ENCODE results near the gene UPP1.
"Not testable (repeated sequence)": the region's sequence is repeated elsewhere in the genome, so short reads cannot be mapped to it uniquely, and the experiment has no call there.

UPP1 gene

GRCh38 chr7:48147078-48147591, 58.1 kb downstream of the UPP1 start:
- Histone ChIP-seq H3K27ac (no peak overlapping the region), H3K27me3 (ENCODE audit: insufficient read depth, low read depth, severe bottlenecking) (no peaks in the 10 kb centered on the region), H3K9me3 (ENCODE audit: severe bottlenecking) (no peaks in the 10 kb centered on the region), H3K36me3 (no peaks in the 10 kb centered on the region), H3K4me3 (ENCODE audit: low read depth, low read length) (no peak overlapping the region)
- TF ChIP-seq, protein P1, sequence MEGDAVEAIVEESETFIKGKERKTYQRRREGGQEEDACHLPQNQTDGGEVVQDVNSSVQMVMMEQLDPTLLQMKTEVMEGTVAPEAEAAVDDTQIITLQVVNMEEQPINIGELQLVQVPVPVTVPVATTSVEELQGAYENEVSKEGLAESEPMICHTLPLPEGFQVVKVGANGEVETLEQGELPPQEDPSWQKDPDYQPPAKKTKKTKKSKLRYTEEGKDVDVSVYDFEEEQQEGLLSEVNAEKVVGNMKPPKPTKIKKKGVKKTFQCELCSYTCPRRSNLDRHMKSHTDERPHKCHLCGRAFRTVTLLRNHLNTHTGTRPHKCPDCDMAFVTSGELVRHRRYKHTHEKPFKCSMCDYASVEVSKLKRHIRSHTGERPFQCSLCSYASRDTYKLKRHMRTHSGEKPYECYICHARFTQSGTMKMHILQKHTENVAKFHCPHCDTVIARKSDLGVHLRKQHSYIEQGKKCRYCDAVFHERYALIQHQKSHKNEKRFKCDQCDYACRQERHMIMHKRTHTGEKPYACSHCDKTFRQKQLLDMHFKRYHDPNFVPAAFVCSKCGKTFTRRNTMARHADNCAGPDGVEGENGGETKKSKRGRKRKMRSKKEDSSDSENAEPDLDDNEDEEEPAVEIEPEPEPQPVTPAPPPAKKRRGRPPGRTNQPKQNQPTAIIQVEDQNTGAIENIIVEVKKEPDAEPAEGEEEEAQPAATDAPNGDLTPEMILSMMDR (IDR thresholded peaks at IDR 0.05; ENCODE audit: low read depth, low read length) = no peak
- no peak for DNase-seq

GRCh38 chr7:48147690-48148089, 58.6 kb downstream of the UPP1 start:
- not testable (repeated sequence) for H3K4me3 ChIP-seq (ENCODE audit: low read depth, low read length); DNase-seq; H3K27ac ChIP-seq; H3K9me3 ChIP-seq (ENCODE audit: severe bottlenecking); H3K36me3 ChIP-seq; H3K27me3 ChIP-seq (ENCODE audit: insufficient read depth, low read depth, severe bottlenecking)

DNA sequence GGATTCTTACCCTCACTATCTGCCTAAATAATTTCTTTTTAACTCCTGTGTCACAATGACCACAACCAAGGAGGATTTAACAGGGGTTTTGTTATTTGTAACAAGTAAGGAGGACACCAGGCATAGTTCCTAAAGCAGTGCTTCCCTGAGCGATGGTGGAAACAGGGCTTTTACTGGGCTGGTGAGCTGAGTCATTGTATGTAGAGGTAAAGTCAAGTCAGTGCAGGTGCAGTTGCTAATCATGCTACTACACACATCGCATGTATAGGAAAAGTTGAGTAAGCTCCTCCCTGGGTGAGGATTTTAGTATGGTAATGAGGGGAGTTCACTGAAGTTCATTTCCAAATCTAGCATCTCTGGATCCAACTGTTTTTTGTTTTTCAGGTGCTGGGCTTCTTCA, 59.2 kb downstream of the UPP1 start:
- H3K36me3 ChIP-seq = no peaks in the 10 kb centered on the region
- H3K9me3 ChIP-seq (ENCODE audit: severe bottlenecking) = no peaks in the 10 kb centered on the region
- no peaks in the 10 kb centered on the region for H3K27me3 ChIP-seq (ENCODE audit: insufficient read depth, low read depth, severe bottlenecking)
- DNase-seq = no peak
- H3K4me3 ChIP-seq (ENCODE audit: low read depth, low read length) = no peak overlapping the region
- TF ChIP-seq, protein P1 (IDR thresholded peaks at IDR 0.05; ENCODE audit: low read depth, low read length) = no peak
- H3K27ac ChIP-seq = no peak overlapping the region

GRCh38 chr7:48149058-48149457, 60.0 kb downstream of the UPP1 start:
- Histone ChIP-seq H3K27me3 (ENCODE audit: insufficient read depth, low read depth, severe bottlenecking) (no peaks in the 10 kb centered on the region), H3K36me3 (no peaks in the 10 kb centered on the region), H3K9me3 (ENCODE audit: severe bottlenecking) (no peaks in the 10 kb centered on the region), H3K4me3 (ENCODE audit: low read depth, low read length) (no peak overlapping the region), H3K27ac (no peak overlapping the region)
- no peak for DNase-seq
- TF ChIP-seq, protein P1 (IDR thresholded peaks at IDR 0.05; ENCODE audit: low read depth, low read length) = no peak

DNA sequence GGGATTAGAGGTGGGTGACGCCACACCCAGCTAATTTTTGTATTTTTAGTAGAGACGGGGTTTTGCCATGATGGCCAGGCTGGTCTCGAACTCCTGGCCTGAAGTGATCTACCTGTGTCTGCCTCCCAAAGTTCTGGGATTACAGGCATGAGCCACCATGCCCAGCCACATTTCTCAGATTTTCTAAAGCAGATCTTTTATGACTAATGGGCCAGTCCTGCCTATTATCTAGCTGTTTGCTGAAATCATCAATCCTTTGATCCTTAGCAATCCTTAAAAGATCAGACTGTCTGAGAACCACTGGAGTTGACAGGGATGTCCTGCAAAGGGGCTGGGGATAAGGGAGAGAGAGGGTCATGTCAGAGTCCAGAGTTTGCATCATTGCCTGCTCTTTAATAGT, 61.0 kb downstream of the UPP1 start:
- H3K27me3 ChIP-seq (ENCODE audit: insufficient read depth, low read depth, severe bottlenecking) = no peaks in the 10 kb centered on the region
- TF ChIP-seq, protein P1 (IDR thresholded peaks at IDR 0.05; ENCODE audit: low read depth, low read length) = no peak
- H3K36me3 ChIP-seq = no peaks in the 10 kb centered on the region
- no peak overlapping the region for H3K4me3 ChIP-seq (ENCODE audit: low read depth, low read length)
- H3K9me3 ChIP-seq (ENCODE audit: severe bottlenecking) = no peaks in the 10 kb centered on the region
- no peak overlapping the region for H3K27ac ChIP-seq
- no peak for DNase-seq

DNA sequence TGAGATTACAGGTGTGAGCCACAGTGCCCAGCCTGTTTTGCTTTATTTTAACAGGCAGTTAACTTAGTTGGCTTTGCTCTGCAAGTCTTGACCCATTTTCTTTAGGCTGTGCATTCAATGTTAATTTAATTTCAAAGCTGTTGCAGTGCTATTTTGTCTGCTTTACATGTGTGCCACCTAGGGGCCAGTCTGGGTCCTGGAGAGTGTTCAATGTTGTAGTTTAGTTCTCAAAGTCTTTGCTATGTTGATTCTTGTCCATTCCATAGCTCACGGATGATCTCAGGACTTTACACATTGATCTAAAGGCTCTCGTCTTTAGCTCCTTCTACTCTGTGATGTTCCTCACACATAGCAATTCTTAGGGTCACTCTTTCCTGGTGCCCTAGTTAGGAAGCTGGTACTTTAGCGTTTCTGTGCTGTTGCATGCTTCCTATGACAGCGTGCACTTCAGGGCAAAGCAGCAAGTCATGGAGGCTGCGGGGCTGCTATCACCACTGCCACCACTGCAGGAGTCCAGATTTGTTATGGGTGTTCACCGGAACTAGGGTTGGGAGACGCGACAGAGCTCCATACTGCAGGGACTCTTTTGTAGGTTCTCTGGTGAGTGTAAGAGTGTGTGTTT, 65.8 kb downstream of the UPP1 start:
- no peak overlapping the region for H3K4me3 ChIP-seq (ENCODE audit: low read depth, low read length)
- H3K27ac ChIP-seq = no peak overlapping the region
- no peaks in the 10 kb centered on the region for H3K27me3 ChIP-seq (ENCODE audit: insufficient read depth, low read depth, severe bottlenecking)
- H3K36me3 ChIP-seq = no peaks in the 10 kb centered on the region
- H3K9me3 ChIP-seq (ENCODE audit: severe bottlenecking) = no peaks in the 10 kb centered on the region
- peak; percentile 43 for DNase-seq
- TF ChIP-seq, protein P1 (IDR thresholded peaks at IDR 0.05; ENCODE audit: low read depth, low read length) = peak; percentile 72
